Measurements from ENCODE around the gene VTCN1. TPM values are rescaled to one million over a fixed set of nuclear protein-coding genes. Genes with fewer than 3 reads are reported as not detected.

VTCN1 gene
- total RNA-seq, 1 experiment from 2014 or later = 0.17 TPM

DNA sequence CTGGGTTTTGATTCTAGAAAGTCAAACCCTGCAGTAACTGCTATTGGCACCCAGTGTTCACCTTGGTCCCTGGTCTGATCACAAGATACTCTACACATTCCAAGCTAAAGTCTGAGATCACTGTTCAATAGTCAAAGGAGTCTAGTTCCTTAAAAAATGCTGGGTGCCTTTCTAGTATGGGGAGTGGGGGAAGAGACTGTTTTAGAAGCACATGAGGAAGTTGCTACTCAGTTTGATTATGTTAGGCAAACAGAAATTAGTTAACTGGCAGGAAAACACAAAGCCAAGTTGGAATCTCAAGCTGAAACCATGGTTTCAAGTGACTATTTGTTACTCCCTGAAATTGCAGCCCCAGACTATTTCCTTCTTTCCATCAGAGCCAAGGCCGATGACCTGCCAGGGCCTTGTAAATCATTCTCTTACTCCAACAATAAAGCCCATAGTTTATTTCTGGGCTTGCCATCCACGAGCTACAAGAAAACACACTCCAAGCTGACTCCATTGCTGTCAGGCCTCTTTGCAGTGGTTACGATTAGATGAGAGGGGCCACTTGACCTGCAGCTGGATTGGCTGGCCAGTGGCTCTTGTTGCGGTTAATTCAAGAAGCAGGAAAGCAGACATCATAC, 21.1 kb upstream of the VTCN1 start:
- Histone ChIP-seq H4K20me1 (ENCODE audit: insufficient read depth) (no peaks in the 10 kb centered on the region), H3K9ac (ENCODE audit: low read length) (no peak overlapping the region), H3K4me1 (ENCODE audit: control insufficient read depth in 1 of 2, insufficient read depth in 2 of 2, low read length in 2 of 2) (no peaks in the 10 kb centered on the region), H3K79me2 (ENCODE audit: insufficient read depth, low read length) (no peaks in the 10 kb centered on the region), H3K4me3 (replicated peaks in 1 of 2; ENCODE audit: low read depth in 1 of 2, low read length in 2 of 2) (no peak overlapping the region), H3K27ac (ENCODE audit: low read depth, low read length) (no peak overlapping the region), H3K27me3 (ENCODE audit: insufficient read depth, low read length) (no peaks in the 10 kb centered on the region), H2AFZ (ENCODE audit: low read depth, low read length, poor library complexity, severe bottlenecking) (no peak overlapping the region), H3K4me2 (ENCODE audit: low read length) (no peak overlapping the region), H3K9me3 (ENCODE audit: control insufficient read depth in 1 of 2, insufficient read depth in 1 of 2, low read depth in 1 of 2, low read length in 2 of 2) (no peaks in the 10 kb centered on the region), H3K36me3 (ENCODE audit: control insufficient read depth in 1 of 2, insufficient read depth in 2 of 2, low read length in 2 of 2) (no peaks in the 10 kb centered on the region), H3K9me2 (ENCODE audit: insufficient read depth) (no peaks in the 10 kb centered on the region)
- POLR2A ChIA-PET = no interaction called here
- no TSS peak for BruUV-seq (replicated peaks)
- intact Hi-C loops (cut with micrococcal nuclease) = no loop called here
- ATAC-seq = no peak
- CTCF ChIA-PET = no interaction called here
- RAD21 ChIA-PET (ENCODE audit: low non-redundant PET in 1 of 2, low total read pairs in 2 of 2, uncharacterized antibody in 2 of 2, unreplicated experiment in 2 of 2) = no interaction called here
- DNase-seq (ENCODE audit: low read depth, low spot score) = no peak
- TF ChIP-seq TCF7L2 (IDR thresholded peaks at IDR 0.05; ENCODE audit: borderline replicate concordance, extremely low read depth, insufficient read depth, insufficient read length) = no peak
- TF ChIP-seq, protein P1, sequence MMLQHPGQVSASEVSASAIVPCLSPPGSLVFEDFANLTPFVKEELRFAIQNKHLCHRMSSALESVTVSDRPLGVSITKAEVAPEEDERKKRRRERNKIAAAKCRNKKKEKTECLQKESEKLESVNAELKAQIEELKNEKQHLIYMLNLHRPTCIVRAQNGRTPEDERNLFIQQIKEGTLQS (IDR thresholded peaks at IDR 0.05) = no peak
- TF ChIP-seq, protein P2, sequence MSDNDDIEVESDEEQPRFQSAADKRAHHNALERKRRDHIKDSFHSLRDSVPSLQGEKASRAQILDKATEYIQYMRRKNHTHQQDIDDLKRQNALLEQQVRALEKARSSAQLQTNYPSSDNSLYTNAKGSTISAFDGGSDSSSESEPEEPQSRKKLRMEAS (IDR thresholded peaks at IDR 0.05) = no peak
- no peak for TF ChIP-seq CEBPB (IDR thresholded peaks at IDR 0.05; ENCODE audit: low read depth)
- TF ChIP-seq POLR2AphosphoS5 (IDR thresholded peaks at IDR 0.05; ENCODE audit: low read depth, low read length) = no peak
- no peak for TF ChIP-seq CBX3 (IDR thresholded peaks at IDR 0.05; ENCODE audit: low read depth)

GRCh38 chr1:117231312-117231711, 20.6 kb upstream of the VTCN1 start:
- Histone ChIP-seq H3K36me3 (ENCODE audit: control insufficient read depth in 1 of 2, insufficient read depth in 2 of 2, low read length in 2 of 2) (no peaks in the 10 kb centered on the region), H3K27ac (ENCODE audit: low read depth, low read length) (no peak overlapping the region), H2AFZ (ENCODE audit: low read depth, low read length, poor library complexity, severe bottlenecking) (no peak overlapping the region), H4K20me1 (ENCODE audit: insufficient read depth) (no peaks in the 10 kb centered on the region), H3K9me2 (ENCODE audit: insufficient read depth) (no peaks in the 10 kb centered on the region), H3K79me2 (ENCODE audit: insufficient read depth, low read length) (no peaks in the 10 kb centered on the region), H3K4me2 (ENCODE audit: low read length) (no peak overlapping the region), H3K27me3 (ENCODE audit: insufficient read depth, low read length) (no peaks in the 10 kb centered on the region), H3K9ac (ENCODE audit: low read length) (no peak overlapping the region), H3K4me3 (replicated peaks in 1 of 2; ENCODE audit: low read depth in 1 of 2, low read length in 2 of 2) (no peak overlapping the region), H3K4me1 (ENCODE audit: control insufficient read depth in 1 of 2, insufficient read depth in 2 of 2, low read length in 2 of 2) (no peaks in the 10 kb centered on the region), H3K9me3 (ENCODE audit: control insufficient read depth in 1 of 2, insufficient read depth in 1 of 2, low read depth in 1 of 2, low read length in 2 of 2) (no peaks in the 10 kb centered on the region)
- BruUV-seq (replicated peaks) = no TSS peak
- RAD21 ChIA-PET (ENCODE audit: low non-redundant PET in 1 of 2, low total read pairs in 2 of 2, uncharacterized antibody in 2 of 2, unreplicated experiment in 2 of 2) = no interaction called here
- intact Hi-C loops (cut with micrococcal nuclease) = no loop called here
- POLR2A ChIA-PET = no interaction called here
- CTCF ChIA-PET = no interaction called here
- no peak for TF ChIP-seq POLR2AphosphoS5 (IDR thresholded peaks at IDR 0.05; ENCODE audit: low read depth, low read length)
- TF ChIP-seq TCF7L2 (IDR thresholded peaks at IDR 0.05; ENCODE audit: borderline replicate concordance, extremely low read depth, insufficient read depth, insufficient read length) = no peak
- TF ChIP-seq, protein P3, sequence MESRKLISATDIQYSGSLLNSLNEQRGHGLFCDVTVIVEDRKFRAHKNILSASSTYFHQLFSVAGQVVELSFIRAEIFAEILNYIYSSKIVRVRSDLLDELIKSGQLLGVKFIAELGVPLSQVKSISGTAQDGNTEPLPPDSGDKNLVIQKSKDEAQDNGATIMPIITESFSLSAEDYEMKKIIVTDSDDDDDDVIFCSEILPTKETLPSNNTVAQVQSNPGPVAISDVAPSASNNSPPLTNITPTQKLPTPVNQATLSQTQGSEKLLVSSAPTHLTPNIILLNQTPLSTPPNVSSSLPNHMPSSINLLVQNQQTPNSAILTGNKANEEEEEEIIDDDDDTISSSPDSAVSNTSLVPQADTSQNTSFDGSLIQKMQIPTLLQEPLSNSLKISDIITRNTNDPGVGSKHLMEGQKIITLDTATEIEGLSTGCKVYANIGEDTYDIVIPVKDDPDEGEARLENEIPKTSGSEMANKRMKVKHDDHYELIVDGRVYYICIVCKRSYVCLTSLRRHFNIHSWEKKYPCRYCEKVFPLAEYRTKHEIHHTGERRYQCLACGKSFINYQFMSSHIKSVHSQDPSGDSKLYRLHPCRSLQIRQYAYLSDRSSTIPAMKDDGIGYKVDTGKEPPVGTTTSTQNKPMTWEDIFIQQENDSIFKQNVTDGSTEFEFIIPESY (IDR thresholded peaks at IDR 0.05; ENCODE audit: extremely low read depth, insufficient replicate concordance, low read length) = no peak
- TF ChIP-seq, protein P4, sequence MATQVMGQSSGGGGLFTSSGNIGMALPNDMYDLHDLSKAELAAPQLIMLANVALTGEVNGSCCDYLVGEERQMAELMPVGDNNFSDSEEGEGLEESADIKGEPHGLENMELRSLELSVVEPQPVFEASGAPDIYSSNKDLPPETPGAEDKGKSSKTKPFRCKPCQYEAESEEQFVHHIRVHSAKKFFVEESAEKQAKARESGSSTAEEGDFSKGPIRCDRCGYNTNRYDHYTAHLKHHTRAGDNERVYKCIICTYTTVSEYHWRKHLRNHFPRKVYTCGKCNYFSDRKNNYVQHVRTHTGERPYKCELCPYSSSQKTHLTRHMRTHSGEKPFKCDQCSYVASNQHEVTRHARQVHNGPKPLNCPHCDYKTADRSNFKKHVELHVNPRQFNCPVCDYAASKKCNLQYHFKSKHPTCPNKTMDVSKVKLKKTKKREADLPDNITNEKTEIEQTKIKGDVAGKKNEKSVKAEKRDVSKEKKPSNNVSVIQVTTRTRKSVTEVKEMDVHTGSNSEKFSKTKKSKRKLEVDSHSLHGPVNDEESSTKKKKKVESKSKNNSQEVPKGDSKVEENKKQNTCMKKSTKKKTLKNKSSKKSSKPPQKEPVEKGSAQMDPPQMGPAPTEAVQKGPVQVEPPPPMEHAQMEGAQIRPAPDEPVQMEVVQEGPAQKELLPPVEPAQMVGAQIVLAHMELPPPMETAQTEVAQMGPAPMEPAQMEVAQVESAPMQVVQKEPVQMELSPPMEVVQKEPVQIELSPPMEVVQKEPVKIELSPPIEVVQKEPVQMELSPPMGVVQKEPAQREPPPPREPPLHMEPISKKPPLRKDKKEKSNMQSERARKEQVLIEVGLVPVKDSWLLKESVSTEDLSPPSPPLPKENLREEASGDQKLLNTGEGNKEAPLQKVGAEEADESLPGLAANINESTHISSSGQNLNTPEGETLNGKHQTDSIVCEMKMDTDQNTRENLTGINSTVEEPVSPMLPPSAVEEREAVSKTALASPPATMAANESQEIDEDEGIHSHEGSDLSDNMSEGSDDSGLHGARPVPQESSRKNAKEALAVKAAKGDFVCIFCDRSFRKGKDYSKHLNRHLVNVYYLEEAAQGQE (IDR thresholded peaks at IDR 0.05; ENCODE audit: low read depth) = no peak
- ATAC-seq (no peak), DNase-seq (ENCODE audit: low read depth, low spot score) (no peak)
